NCI-H1436 treated with DMSO at 0.1 percent for 48 hours (cell line): ENCODE results near the gene ZNF560.
"Not testable (repeated sequence)": the region's sequence is repeated elsewhere in the genome, so short reads cannot be mapped to it uniquely, and the experiment has no call there.

Experiments used
- DNase-seq: peaks from one replicate; lab custom pipeline; 2025; lab: John Stamatoyannopoulos, UW

ZNF560 gene

DNA sequence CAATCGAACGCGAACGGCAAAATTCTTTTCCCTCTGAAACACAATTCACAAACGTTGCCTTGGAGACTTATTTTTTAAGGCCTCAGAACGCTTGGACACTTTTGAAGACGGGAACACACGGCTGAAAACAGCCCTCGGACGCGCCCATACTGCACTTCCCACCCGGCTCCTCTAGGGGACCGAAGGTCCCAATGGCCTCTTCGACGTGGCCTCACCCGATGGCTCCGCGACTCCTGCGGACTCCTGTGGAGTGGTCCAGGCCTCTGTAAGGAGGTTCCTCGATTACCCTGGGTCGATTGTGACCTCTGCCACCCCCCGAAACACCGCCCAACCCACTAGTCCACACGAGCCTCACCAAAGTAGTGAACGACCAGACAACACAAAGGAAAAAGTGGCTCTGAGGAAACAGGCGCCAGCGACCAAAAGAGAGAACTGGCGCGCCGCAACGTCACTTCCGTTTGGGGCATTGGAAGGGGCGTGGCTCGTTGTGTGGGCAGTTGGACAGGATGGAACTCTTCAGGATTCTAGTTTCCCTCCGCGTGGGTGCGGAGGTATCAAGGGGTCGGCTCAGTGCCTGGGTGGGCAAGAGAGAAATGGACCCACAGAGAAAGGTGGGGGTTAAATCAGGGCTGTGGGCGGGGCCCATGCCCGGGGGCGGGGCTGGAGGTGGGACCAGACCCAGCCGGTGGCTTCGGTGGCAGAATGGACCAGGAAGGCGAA lies at the start of gene ZNF560:
Gene ZNF560, minus strand, starts transcription at position 434 of the 720 bp plus-strand sequence. CDS start 23,303 bp downstream, outside the sequence.
- no peak for DNase-seq

DNA sequence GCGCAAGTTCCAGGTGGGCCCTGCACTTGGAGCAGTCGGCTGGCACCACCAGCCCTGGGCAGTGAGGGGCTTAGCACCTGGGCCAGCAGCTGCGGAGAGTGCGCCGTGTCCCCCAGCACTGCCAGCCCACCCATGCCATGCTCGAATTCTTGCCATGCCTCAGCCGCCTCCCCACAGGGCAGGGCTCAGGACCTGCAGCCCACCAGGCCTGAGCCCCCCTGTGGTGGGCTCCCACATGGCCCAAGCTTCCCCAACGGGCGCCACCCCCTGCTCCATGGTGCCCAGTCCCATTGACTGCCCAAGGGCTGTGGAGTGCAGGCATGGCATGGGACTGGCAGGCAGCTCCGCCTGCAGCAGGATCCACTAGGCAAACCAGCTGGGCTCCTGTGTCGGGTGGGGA lies 49.5 kb upstream of the ZNF560 start:
- no peak for DNase-seq

DNA sequence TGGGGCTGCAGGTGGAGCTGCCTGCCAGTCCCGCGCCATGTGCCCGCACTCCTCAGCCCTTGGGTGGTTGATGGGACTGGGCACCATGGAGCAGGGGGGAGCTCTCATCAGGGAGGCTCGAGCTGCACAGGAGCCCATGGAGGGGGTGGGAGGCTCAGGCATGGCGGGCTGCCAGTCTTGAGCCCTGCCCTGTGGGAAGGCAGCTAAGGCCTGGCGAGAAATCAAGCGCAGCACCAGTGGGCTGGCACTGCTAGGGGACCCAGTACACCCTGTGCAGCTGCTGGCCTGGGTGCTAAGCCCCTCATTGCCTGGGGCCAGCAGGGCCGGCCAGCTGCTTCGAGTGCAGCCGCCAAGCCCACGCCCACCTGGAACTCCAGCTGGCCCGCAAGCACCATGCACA lies 42.9 kb upstream of the ZNF560 start:
- DNase-seq, result not testable (repeated sequence)

DNA sequence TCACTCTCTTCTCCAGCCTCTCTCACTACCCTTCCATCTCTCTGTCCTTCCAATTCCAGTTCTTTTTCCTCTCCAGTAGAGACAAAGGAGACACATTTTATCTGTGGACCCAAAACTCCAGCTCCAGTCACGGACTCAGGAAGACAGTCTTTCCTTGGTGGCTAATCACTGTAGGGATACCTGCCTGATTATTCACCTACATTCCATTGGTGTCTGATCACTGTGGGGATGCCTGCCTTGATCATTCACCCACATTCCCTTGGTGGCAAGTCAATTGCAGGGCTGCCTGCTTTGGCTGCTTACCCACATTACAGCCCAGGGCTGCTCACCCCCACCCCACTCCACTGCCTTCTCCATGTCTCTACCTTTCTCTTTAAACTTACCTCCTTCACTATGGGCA lies 41.5 kb upstream of the ZNF560 start:
- DNase-seq, result not testable (repeated sequence)

DNA sequence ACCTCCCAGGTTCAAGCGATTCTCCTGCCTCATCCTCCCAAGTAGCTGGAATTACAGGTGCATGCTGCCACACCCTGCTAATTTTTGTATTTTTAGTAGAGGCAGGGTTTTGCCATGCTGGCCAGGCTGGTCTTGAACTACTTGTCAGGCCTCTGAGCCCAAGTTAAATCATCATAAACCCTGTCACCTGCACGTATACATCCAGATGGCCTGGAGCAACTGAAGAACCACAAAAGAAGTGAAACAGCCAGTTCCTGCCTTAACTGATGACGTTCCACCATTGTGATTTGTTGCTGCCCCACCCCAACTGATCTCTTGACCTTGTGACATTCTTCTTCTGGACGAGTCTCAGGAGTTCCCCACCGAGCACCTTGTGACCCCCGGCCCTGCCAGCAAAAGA lies 40.8 kb upstream of the ZNF560 start:
- not testable (repeated sequence) for DNase-seq

DNA sequence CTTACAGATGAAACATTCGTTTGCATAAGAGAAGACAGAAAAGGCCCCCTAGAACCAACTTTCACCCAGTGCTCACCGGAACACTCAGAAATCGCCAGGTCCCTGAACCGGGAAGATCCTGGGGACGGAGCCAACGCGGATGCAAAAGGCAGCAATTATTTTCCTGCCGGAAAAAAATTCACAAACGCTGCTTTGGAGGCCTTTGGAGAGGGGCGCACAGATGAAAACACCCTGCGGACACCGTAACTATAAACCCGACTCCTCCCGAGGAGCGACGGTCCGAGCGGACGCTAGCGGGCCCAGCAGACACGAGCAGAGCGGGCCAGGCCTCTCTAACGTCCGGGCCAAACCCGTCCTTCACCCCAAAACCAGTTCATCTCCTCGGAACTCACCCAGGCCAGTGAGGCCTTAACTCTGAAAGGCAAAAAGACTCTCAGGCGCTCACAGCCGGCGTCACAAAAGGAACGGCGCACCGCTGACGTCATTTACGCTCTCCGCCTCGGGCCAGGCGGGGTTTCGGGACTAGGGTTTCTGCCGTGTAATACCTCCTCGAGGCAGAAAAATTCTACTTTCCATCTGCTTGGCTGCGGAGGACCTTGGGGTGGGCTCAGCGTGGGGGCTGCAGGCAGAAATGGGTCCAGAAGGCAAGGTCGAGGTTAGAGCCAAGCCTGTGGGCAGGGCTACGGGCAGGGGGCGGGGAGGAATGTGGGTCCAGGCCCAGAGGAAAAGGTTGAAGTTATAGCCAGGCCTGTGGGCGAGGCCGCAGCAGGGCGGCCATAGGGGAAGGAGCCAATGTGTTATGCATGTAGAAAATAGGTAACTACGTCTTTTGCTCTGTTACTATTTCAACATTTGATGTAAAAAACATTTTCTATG lies 40.0 kb upstream of the ZNF560 start, which contains the start of gene ZNF426:
Gene ZNF426, minus strand, starts transcription at position 463 of the 876 bp plus-strand sequence. CDS start 2,413 bp downstream, outside the sequence.
- DNase-seq, result no peak

DNA sequence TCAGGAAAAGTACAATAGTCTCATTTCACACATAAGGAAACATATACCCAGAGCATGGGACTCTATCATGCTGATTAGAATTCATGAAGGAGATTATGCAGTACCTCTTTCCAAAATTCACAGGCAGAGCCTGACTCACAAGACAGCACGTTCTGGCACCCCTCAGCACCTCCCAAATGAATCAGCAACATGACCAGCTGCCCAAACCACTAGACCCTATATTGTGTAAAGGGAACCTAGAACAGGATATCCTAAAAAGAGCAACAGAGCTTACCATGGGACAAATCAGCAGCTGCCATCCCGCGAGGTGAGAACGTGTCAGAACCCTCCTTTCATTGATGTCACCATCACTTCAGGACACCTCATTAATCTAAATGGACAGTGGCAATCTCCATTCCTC lies 37.5 kb upstream of the ZNF560 start:
- DNase-seq, result no peak

DNA sequence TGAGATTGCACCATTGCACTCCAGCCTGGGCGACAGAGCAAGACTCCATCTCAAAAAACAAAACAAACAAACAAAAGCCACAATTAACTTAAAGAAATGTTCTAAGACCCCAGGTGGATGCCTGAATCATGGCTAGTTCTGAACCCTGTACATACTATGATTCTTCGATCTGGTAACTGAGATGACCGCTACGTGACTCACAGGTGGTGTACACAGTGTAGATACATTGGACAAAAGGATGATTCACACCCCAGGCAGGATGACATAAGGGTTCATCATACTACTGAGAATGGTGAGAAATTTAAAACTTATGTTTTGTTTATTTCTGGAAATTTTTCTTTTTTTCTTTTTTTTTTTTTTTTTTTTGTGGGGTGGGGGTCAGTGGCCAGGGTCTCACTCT lies 33.5 kb upstream of the ZNF560 start:
- no peak for DNase-seq

DNA sequence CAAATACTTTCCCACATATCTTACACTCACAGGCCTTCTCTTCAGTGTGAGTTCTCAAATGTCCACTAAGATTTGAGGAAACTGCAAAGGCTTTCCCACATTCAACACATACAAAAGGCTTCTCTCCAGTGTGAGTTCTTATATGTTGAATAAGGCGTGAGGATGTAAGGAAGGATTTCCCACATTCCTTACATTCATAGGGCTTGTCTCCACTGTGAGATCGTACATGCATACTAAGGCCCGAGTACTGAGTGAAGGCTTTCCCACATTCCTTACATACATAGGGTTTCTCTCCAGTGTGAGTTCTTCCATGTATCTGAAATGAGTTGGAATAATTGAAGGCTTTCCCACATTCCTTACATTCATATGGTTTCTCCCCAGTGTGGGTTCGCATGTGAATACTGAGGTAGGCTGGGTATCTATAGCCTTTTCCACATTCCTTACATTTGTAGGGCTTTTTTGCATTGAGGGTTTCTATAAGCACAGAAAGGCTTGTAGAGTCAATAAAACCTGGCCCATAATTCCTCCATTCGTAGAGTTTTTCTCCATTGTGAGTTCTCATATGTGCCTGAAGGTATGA lies 30.4 kb upstream of the ZNF560 start:
- no peak for DNase-seq

DNA sequence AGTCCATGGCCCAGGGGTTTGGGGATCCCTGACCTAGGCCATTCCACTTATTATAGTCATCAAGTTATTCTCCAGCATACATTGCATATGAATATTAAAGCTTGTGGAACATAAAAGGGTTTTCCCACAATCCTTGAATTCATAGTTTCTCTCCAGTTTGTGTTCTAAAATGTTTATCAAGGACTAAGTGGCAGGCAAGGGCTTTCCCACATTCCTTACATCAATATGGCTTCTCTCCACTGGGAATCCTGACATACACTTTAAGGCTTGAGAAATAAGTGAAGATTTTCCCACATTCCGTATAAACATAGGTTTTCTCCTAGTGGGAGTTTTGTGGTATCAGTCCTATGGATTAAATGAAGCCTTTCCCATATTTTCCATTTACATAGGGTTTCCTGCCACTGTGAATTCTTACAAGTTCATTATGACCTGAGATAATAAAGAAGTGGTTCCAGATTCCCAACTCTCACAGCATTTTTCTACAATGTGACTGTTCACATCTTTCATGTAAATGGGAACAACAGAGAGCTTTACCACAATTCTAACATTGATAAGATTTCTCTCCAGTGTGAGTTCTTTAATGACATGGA lies 25.6 kb upstream of the ZNF560 start:
- no peak for DNase-seq

DNA sequence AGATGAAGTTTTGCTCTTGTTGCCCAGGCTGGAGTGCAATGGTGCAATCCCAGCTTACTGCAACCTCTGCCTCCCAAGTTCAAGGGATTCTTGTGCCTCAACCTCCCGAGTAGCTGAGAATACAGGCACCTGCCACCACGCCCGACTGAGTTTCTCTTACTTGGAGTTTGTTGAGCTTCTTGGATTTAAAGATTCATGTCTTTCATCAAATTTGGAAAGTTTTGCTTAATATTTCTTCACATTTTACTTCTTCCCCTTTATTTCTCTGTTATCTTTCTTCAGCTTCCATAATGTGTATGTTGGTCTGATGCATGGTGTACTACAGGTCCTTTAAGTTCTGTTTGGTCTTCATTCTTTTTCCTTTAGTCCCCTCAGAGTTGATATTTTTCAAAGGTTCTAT lies 8.9 kb upstream of the ZNF560 start:
- no peak for DNase-seq

DNA sequence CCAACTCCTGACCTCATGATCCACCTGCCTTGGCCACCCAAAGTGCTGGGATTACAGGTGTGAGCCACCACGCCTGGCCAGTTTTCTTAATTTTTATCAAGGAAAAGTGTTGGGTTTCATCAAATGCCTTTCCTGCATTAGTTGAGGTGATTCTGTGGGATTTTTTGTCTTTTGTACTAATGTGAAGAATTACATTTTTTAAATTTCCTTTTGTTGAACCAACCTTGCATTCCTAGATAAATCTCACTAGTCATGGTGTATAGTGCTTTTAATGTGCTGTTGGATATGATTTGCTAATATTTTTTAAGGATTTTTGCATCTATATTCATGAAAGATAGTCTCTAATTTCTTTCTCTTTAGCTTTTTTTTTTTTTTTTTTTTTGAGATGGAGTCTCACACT lies 2.4 kb upstream of the ZNF560 start:
- DNase-seq, result no peak

DNA sequence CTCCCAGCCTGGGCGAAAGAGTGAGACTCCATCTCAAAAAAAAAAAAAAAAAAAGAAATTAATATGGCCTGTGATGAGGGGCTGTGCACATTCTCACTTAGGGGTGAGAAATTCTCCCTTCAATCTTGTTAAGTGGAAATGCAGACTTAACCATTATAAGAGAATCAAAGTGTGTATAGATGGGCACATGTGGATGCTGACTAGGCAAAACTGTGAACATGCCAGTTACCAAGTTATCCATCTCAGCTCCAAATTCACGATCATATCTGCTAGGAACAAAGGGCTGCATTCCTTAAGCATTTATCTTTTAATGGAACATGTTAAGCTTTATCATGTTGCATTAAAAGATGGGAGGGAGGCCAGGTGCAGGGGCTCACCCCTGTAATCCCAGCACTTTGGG lies 4.3 kb downstream of the ZNF560 start:
- no peak for DNase-seq

DNA sequence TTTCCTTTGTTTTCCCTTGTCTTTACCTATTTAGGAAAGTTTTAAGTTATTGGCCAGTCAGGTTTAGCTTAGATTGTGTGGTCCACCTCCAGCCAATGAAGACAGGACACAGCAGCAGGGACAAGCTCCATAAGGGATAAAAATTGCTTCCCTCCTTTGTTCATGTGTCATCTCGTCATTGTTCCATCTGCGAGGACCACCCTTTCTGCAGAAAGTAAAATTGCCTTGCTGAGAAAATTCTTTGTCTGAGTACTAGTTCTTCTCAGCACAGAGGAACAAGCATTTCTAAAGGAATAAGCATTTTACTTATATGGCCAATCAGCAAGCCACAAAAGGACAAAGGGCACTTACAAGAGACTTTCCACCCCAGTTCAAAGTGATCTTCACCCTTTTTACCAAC lies 11.4 kb downstream of the ZNF560 start:
- no peak for DNase-seq

DNA sequence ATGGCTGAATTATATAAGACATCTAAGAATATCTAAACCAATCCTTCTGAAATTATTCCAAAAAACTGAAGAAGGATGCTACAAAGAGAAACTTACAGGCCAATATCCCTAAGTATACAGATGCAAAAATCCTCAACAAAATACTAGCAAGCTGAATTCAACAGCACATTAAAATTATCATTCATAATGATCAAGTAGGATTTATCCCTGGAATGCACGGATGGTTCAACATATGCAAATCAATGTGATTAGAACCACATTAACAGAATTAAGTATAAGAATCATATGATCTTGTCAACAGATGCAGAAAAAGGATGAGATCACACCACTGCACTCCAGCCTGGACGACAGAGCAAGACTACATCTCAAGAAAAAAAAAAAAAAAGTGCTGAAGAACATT lies 13.3 kb downstream of the ZNF560 start:
- DNase-seq, result no peak

DNA sequence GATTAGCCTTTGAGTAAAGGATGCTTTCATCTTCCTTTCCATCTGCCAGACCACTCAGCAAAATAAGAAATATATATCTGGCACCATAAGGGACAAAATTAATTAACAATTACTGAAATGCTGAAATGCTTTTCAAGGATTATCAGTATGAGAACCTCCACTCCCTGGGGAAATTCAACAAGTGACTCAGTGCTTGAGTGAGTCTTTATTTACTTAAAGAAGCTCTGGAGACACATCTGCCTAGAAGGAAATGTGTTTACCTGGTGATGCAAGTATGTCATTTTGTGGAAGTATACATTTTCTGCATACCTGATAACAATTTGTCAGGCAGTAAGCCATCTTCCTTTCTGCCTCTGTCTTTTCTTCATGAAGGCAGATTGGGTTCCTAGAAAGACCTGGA lies 23.4 kb downstream of the ZNF560 start:
- no peak for DNase-seq

DNA sequence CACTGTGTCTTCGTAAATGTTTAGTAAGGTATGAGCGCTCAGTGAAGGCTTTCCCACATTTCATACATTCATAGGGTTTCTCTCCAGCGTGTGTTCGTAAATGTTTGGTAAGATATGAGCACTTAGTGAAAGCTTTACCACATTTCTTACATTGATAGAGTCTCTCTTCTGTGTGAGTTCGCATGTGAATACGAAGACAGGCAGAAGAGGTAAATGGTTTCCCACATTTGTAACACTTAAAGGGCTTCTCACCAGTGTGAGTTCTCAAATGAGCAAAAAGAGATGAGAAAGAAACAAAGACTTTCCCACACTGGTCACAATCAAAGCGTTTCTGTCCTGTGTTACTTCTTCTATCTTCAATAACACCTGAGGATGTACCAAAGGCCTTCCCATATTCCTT lies 31.3 kb downstream of the ZNF560 start:
- DNase-seq, result no peak

DNA sequence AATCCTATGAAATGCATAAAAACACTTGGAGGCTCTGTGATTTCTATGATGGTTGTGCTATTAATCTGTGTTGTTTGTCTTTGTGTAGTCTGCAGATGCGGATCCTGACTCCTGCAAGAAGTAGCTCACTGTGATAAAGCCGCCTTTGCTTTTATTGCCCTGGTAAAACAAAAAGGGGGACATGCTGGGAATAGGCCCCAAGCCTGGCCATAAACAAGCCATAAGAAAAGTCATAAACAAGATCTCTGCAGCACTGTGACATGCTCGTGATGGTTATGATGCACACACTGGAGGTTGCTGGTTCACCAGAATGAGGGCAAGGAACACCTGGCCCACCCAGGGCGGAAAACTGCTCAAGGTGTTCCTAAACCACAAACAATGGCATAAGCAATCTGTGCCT lies 36.5 kb downstream of the ZNF560 start:
- no peak for DNase-seq

DNA sequence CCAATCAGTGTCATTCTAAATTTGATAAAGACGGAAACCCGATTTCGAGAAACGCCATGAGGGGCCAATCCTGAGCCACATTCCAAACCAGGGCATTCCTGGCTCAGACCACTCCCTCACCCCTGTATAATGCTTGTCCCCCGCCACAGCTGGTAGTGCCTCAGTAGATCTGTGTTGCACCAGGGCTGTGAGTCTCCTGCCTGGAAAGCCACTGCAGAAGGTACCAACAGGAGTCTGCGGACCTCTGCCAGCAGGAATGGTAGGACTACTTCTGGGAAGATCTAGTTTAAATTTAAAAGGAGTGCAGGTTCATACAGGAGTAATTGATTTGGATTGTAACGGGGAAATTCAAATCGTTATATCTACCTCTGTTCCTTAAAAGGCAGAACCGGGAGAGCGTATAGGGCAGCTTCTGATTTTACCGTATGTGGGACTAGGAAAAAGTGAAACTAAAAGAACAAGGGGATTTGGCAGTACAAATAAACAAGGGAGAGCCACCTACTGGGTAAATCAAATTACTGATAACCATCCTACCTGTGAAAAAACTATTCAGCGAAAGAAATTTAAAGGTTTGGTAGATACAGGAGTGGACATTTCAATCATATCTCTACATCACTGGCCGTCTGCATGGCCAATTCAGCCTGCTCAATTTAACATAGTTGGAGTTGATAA lies 42.3 kb downstream of the ZNF560 start:
- DNase-seq, result no peak

DNA sequence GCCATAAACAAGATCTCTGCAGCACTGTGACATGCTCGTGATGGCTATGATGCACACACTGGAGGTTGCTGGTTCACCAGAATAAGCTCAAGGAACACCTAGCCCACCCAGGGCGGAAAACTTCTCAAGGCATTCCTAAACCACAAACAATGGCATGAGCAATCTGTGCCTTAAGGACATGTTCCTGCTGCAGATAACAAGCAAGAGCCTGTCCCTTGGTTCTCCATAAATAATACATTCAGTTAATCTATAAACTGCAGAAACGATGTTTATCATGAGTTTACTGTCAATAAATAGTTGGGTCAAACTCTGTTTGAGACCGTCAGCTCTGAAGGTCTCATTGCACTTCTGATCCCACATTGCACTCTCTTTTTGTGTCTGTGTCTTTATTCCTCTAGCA lies 44.5 kb downstream of the ZNF560 start:
- no peak for DNase-seq

DNA sequence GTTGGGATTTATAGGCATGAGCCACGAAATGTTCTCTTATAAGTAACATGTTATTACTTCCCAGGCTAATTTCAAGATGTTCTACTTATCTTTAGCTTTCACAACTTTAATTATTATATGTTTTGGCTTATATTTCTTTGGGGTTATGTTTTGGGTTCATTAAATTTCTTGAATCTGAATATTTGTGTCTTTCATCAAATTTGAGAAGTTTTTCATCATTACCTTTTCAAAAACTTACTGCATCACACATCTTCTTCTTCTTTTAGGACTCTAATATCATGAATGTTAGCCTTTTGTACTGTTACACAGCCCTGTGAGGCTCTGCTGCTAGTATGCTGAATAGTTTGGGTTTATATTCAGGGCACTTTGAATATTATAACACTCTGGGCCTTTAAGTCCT lies 53.4 kb downstream of the ZNF560 start:
- no peak for DNase-seq

DNA sequence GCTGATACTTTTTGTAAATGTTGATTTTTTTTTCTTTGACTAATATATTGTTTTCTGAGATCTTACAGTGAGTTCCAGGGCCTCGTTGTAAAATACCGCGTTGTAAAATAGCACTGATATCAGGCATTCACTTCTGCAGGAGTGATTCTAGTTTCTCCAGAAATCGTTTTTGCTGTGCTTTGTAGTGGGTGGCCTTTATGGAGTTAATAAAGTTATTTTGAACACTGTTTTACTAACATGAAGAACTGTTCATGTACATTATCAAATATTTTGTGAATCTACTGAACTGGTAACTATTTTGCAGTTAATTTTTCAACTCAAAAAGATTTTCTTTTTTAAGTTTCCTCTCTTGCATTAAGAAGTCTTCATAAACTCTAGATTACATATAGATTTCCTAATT lies 62.1 kb downstream of the ZNF560 start:
- DNase-seq, result no peak
